ENCODE results near the gene APH1A.

The APH1A gene

DNA sequence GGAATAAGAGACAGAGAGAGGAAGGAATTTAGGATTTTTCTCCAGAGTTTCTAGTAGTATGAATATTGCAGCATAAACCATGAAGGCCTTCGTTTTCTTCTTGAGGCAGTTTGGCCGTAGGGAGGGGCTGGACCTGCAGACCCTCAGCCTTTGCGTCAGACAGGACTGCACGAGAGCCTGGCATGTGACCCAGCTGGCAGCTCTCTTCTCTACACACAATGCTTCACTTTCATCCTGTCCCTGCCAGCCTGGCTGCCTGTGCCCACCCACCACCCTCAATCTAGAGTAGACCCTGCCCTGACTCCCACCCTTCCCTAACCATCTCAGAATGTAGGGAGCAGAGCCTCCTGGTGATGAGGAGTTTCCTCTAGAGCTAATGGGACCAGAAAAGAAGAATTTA lies 9.6 kb downstream of the APH1A start:
- no peak overlapping the region for H3K4me3 ChIP-seq (ENCODE audit: low read depth, low read length)
- no peak for DNase-seq (ENCODE audit: low read depth)
- TF ChIP-seq, protein P1, sequence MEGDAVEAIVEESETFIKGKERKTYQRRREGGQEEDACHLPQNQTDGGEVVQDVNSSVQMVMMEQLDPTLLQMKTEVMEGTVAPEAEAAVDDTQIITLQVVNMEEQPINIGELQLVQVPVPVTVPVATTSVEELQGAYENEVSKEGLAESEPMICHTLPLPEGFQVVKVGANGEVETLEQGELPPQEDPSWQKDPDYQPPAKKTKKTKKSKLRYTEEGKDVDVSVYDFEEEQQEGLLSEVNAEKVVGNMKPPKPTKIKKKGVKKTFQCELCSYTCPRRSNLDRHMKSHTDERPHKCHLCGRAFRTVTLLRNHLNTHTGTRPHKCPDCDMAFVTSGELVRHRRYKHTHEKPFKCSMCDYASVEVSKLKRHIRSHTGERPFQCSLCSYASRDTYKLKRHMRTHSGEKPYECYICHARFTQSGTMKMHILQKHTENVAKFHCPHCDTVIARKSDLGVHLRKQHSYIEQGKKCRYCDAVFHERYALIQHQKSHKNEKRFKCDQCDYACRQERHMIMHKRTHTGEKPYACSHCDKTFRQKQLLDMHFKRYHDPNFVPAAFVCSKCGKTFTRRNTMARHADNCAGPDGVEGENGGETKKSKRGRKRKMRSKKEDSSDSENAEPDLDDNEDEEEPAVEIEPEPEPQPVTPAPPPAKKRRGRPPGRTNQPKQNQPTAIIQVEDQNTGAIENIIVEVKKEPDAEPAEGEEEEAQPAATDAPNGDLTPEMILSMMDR (IDR thresholded peaks at IDR 0.05; ENCODE audit: low read depth, low read length, missing control alignments), result no peak

GRCh38 chr1:150257624-150258585 lies 10.9 kb downstream of the APH1A start, which contains the start of gene CA14:
TSS of gene CA14 (plus strand) at chr1:150257774. CDS start at chr1:150258129, 355 bp downstream.
- DNase-seq (ENCODE audit: low read depth), result no peak
- TF ChIP-seq, protein P1 (IDR thresholded peaks at IDR 0.05; ENCODE audit: low read depth, low read length, missing control alignments), result no peak
- H3K4me3 ChIP-seq (ENCODE audit: low read depth, low read length), result no peak within 1 kb of the TSS

DNA sequence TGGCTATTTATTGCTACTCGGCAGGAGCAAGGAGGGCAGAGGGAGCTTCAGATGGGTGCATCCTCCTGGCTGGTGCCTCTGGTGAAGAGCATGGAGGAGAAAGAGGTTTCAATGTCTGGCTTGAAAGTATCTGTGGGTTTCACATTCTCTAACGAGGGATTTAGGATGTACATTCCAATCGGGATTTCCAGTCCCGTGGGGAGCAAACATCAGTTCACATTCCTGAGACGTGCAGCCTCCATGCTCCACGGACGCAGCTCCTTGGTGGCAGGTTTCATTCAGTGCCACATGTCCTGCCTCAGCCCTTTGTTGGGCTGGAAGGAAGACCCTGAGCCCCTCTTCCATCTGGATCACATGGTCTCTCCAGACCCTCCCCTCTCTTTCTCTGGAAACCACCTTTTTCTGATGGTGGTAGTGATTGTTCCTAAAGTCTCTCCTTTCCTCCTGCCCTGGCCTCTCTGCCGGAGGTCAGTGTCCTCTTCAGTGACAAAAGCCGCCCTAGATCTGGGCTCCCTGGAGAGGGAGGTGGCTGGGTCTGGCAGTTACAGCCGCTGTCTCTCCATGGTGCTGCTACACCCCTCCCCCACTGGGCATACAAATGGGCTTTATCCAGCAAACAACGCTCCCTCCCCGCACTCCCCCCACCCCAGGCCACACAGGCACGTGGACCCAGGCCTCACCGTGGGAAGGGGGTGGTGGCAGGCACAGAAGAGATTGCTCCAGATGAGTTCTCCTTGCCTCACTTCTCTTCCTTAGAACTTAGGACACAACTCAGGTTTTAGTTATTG lies 12.1 kb downstream of the APH1A start:
- TF ChIP-seq, protein P1 (IDR thresholded peaks at IDR 0.05; ENCODE audit: low read depth, low read length, missing control alignments), result no peak
- DNase-seq (ENCODE audit: low read depth), result no peak
- no peak overlapping the region for H3K4me3 ChIP-seq (ENCODE audit: low read depth, low read length)

DNA sequence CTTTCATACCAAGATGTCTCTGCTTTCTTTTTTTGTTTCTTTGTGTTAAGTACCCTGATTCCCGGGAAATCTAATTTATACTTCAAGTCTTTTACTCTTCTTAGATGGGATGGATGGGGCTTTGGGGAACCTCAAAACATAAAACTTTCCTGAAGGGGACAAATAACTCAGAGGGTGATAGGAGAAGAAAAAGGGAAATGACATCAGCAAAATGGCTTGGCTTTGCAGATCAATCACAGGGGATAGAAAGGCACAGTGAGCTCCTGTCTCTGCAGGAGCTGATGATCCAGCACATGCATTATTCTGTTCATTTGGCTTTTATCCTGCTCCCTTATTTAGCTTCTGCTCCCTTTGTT lies 12.6 kb downstream of the APH1A start:
- TF ChIP-seq, protein P1 (IDR thresholded peaks at IDR 0.05; ENCODE audit: low read depth, low read length, missing control alignments), result no peak
- H3K4me3 ChIP-seq (ENCODE audit: low read depth, low read length), result no peak overlapping the region
- no peak for DNase-seq (ENCODE audit: low read depth)

GRCh38 chr1:150249936-150250335 lies 18.9 kb downstream of the APH1A start:
- TF ChIP-seq, protein P1 (IDR thresholded peaks at IDR 0.05; ENCODE audit: low read depth, low read length, missing control alignments), result no peak
- DNase-seq (ENCODE audit: low read depth), result no peak
- H3K4me3 ChIP-seq (ENCODE audit: low read depth, low read length), result no peak overlapping the region

DNA sequence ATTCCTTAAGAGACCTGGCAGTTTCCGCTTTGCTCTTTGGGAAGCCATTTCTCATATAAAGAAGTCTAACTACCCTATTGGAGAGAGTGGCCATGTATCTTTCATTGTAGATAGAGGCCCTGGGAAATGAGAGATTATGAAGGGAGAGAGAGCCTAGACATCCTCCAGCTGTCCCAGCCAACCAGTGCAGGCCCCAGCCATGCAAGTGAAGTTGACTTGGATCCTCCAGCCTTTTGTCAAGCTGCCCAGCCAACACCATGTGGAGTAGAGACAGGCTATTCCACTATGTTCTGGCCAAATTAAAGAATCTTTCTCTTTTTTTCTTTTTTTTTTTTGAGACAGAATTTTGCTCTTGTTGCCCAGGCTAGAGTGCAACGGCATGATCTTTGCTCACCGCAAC lies 25.8 kb downstream of the APH1A start:
- no peak for DNase-seq (ENCODE audit: low read depth)
- no peak overlapping the region for H3K4me3 ChIP-seq (ENCODE audit: low read depth, low read length)
- TF ChIP-seq, protein P1 (IDR thresholded peaks at IDR 0.05; ENCODE audit: low read depth, low read length, missing control alignments), result no peak

Measured in GM12864 (cell line).